HG03457 (cell line): ENCODE measurements around the gene GOLGA8K.
"Not testable (repeated sequence)": the region's sequence is repeated elsewhere in the genome, so short reads cannot be mapped to it uniquely, and the experiment has no call there.

Source experiments
- ATAC-seq: cut with Tn5 transposase; IDR thresholded peaks from one replicate; pipeline ENCODE4 v1.9.1; 2021; ENCODE audit warnings: moderate number of reproducible peaks; ENCODE audit not compliant: unreplicated experiment

The GOLGA8K gene

GRCh38 chr15:32403192-32403591, at the start of gene GOLGA8K:
TSS of gene GOLGA8K (minus strand) at chr15:32403292. CDS start at chr15:32403194, 98 bp downstream.
- ATAC-seq: not testable (repeated sequence)

DNA sequence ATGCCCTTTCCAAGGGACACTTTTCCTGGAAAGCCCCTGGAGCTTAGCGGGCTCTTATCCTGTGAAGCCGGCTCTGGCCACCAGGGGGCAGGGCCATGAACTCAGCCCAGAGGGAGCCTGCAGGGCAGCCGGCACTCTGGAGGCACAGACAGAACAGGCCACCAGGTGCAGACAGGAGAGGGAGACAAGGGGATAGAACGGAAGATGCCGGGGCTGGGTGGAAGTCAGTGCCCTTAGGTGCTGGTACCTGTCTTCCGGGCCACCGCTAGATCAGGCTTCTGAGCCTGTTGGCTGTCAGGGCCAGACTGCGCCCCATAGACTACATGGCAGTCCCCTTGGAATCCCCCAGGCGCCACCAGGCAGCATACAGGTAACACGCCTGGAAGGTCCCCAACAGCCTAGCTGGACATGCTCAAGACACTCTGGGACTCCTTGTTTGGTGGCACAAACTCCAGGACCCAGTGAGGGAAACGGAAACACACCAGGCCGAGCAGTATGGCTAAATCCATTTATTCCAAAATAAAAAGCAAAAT, 37.4 kb upstream of the GOLGA8K start:
- ATAC-seq: not testable (repeated sequence)

GRCh38 chr15:32434102-32434963, 31.2 kb upstream of the GOLGA8K start:
- ATAC-seq: not testable (repeated sequence)

DNA sequence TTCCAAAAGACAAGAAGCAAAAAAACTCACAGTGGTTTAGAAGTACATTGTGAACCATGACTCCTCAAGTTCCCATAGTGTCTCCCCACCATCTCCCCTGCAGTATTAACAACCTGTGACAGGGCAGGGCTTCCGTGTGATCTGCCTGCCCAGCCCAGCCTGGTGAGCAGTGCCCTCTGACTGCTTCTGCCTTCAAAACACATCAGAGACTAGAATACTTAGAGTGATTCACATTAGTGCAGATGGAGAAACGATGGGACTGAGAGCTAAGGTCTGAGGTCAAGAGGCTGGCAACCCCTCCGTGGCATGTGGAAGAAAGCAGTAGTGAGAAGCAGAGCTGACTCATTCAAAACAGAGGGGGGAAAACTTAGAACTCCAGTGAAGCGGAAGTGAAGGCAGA, 24.5 kb upstream of the GOLGA8K start:
- not testable (repeated sequence) for ATAC-seq

- ATAC-seq: not testable (repeated sequence)
These were observed 23.4 kb upstream of the GOLGA8K start for GRCh38 chr15:32426511-32426910.

DNA sequence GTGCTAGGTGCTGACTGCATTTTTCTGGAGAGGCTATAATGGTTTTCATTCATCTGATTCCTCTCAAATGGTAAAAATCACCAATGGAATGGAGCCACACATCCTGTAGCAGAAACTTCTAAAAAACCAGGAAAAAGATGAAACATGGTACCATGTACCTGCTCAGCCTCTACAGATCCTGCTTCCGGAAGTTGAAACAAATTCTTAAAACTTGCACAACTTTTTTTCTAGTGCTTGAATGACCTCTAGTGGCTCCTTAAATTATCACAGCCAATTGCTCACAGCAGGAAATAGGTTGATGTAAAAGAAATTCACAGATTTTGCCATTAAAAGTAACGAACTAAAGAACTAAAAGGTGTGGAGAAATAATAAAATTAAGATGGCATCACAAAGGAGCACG, 4.8 kb upstream of the GOLGA8K start:
- ATAC-seq: not testable (repeated sequence)

- not testable (repeated sequence) for ATAC-seq
These were observed 6.6 kb downstream of the GOLGA8K start for GRCh38 chr15:32396522-32396921.

DNA sequence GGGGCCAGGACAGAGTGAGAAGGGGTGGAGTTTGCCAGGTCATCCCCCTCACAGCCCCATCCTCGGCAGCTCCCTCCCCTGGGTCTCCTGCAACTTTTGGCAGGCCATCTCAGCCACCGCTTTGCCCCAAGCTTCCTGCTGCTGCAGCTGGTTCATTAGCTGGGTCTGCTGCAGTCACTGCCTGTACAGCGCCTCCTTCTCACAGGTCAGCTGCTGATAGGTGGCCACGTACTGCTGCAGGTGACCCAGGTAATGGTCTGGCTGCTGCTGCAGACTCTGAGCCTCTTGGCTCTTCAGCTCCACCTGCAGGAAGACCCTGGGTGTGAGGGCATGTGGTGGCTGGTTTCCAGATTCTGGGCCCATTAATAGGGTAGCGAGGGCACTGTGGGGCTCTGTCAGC, 8.3 kb downstream of the GOLGA8K start:
- not testable (repeated sequence) for ATAC-seq

- not testable (repeated sequence) for ATAC-seq
These were observed 14.9 kb downstream of the GOLGA8K start for GRCh38 chr15:32388050-32388648.

DNA sequence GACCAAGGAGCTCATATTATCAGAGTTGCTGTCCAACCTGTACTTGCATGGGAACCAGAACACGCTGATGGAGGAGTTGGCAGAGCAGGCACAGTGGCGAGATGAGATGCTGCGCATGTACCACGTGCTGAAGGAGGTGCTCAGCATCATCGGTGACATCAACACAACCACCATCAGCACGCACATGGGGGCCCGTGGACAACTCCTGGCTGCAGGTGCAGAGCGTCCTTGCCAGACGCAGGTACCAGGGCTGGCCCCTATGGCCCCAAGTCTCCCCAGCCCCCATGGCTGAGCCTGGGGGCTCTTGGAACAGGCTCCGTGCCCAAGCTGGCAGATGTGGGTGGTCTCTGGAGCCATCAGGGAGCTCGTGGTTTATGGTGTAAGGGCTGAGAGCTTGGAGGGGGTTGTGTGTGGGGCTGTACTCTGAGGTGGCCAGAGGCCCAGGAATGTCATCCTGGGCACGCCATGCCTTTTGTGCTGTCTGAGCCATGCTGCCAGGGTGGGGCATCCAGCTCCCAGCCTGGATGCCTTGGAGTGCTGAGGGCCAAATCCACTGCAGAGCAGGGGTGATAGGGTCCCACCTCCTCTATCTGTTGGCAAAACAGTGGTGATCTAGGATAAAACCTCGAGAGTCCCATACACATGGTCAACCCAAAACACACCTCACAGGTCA, 17.1 kb downstream of the GOLGA8K start:
- not testable (repeated sequence) for ATAC-seq

DNA sequence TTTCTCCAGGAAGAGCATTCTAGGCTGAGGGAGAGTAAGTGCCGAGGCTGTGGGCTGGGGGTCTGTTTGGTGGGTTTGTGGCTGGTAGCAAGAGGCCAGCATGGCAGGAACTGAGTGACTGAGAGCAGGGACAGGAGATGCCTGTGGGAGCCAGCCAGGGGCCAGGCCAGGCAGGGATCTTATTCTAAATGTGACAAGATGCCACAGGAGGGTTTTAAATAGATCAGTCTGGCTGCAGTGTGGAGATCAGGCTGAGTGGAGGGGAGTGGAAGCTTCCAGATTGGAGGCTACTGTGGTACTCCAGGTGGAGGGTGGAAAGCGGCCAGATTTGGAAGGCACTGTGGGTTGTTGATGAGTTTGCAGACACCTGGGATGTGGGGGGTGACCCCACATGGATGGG, 28.9 kb downstream of the GOLGA8K start:
- ATAC-seq: not testable (repeated sequence)

GRCh38 chr15:32373707-32374106, 29.4 kb downstream of the GOLGA8K start:
- not testable (repeated sequence) for ATAC-seq

GRCh38 chr15:32372075-32372474, 31.0 kb downstream of the GOLGA8K start:
- ATAC-seq: not testable (repeated sequence)

GRCh38 chr15:32370526-32370925, 32.6 kb downstream of the GOLGA8K start:
- ATAC-seq: not testable (repeated sequence)

GRCh38 chr15:32370064-32370463, 33.0 kb downstream of the GOLGA8K start:
- ATAC-seq: not testable (repeated sequence)

DNA sequence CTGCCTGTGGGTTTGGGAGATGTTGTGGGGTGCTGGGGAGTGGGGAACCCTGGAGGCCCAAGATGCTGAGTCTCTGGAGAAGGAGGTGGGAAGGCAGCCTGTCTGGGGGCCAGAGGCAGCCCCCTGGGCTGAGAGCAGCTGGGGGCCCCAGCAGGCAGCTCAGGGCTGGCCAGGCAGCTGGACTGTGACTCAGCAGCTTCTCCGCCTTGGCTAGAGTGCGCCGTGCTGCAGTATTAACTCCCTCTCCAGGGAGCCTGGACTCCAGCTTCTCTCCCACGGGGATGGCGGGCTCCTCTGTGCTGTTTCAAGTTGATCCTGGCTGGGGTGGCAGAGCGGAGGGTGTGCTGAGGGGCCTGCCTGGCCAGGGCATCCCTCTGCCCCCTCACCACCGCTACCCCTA, 36.6 kb downstream of the GOLGA8K start:
- not testable (repeated sequence) for ATAC-seq

- not testable (repeated sequence) for ATAC-seq
These were observed 37.1 kb downstream of the GOLGA8K start for GRCh38 chr15:32365955-32366354.

- ATAC-seq: not testable (repeated sequence)
These were observed 38.1 kb downstream of the GOLGA8K start for GRCh38 chr15:32364944-32365343.

DNA sequence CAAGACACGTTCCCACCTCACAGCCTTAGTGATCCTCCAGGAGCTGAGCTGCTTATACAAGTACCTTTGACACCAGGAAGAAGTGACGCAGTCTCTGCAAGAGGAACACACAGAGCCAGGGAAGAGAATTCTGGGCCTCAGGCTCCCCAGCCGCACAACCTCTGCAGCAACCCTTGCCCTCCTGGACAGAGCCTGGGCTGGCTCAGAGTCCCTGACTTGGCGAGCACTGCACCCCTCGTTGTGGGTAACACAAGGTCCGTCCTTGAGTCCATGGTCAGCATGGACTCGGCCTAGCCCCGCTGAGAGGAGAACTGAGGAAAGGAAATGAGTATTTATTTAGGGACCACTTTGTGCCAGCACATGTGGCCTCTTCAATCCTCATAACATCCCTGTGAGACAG, 39.6 kb downstream of the GOLGA8K start:
- ATAC-seq: not testable (repeated sequence)

- not testable (repeated sequence) for ATAC-seq
These were observed 41.4 kb downstream of the GOLGA8K start for GRCh38 chr15:32361662-32362061.

- ATAC-seq: not testable (repeated sequence)
These were observed 44.6 kb downstream of the GOLGA8K start for GRCh38 chr15:32358462-32358861.
